VCaP (cell line): ENCODE data around the gene TSPAN4.

Experiments used
- H3K27ac ChIP-seq: fragments of 450-650 bp; 2 replicates; pipeline ENCODE4 v1.5.1; 2017
- CTCF ChIP-seq: fragments of 450-650 bp; conservative IDR thresholded peaks from 2 replicates; pipeline ENCODE4 v1.5.1; 2017; ENCODE audit warnings: mild to moderate bottlenecking, moderate library complexity

TSPAN4 gene

DNA sequence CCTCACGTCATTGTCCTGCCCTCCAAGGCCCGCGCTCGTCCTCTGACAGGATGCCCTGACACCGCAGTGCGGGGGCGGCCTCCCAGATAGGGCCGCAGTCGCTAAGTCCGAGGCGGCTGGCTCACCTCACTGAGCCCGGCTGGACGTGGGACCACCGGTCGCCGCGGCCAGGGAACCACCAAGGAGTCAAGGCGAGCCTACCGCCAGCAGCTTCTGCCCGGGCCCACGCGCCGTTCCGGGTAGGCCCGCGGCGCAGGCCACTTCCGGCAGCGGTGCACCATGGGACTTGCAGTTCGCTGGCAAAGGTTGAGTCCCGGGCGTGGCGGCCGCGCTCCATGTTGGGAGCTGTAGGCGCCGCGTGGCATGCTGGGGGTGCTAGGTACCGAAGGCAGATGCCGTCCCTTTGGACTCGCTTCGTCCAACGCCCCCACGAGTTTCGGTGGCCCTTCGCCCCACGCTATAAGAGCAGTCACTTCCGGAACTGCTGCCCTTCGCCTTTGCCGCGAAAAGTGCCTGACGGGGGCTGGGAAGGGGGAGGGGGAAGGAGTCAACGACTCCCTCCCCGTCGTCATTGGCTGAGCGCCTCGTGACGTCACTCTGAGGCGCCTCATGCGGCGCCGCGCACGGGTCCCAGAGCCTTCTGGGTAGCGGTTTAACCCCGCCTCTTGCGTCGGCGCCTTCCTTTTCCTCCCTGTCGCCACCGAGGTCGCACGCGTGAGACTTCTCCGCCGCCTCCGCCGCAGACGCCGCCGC, 33.2 kb upstream of the TSPAN4 start, which contains the start of gene RPLP2:
RPLP2 (plus strand) TSS at position 681 of the 753 bp plus-strand sequence. CDS start 268 bp downstream, outside the sequence.
- TF ChIP-seq CTCF = no peak
- H3K27ac ChIP-seq = peak within 1 kb of the TSS; percentile 94

DNA sequence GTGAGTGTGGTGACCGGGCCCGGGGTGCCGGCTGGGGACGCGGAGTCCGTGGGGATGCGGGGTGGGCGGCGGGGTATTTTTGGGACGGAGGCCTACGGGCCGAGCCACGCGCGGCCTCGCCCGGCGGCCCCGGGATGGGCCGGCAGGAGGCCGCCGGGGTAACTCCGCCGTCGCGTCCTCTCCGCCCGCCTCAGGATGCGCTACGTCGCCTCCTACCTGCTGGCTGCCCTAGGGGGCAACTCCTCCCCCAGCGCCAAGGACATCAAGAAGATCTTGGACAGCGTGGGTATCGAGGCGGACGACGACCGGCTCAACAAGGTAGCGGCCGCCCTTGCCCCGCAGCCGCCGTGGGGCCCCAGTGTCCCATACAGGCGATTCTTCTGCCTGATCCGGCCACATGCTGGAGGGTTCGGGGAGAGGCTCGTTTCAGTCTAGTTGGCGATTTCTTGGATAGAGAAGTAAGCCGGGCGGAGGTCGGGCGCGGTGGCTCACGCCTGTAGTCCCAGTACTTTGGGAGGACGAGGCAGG, 32.5 kb upstream of the TSPAN4 start:
- TF ChIP-seq CTCF = no peak
- peak overlapping the region; percentile 94 for H3K27ac ChIP-seq

DNA sequence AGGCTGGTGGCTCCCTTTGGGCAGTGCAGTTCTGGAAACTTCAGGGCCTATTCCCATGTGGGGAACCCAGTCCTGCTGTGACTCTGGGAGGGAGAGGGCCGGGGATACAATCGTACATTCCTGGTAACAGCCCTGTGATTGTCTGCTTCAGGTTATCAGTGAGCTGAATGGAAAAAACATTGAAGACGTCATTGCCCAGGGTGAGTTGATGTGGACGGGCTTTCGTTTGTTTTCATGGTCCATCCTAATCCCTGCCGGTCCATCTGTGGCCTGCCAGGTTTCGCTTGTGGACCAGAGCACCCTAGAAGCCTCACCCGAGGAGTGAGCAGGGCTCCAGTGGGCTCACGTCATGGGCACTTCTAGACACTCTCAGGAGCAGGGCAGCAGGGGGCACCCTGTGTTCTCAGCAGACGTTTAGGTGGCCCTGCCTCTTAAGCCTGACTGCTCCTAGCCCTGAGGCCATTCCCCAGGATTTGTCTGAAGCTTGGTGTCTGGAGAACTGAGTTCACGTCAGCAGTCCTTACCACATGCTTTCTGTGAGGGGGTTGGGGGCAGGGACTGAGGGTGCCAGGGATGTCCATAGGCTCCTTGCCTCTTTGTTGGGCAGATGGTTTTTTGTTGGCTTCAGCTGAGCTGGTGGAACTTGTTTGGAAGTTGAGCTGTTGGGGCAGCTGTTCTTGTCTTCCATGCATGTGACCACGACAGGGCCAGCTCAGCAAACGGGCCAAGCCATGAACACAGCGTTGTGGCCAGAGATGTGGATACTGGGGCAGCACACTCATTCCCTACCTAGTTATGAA, 31.0 kb upstream of the TSPAN4 start:
- TF ChIP-seq CTCF = no peak
- peak overlapping the region; percentile 94; the same call in 1 of the 2 replicates for H3K27ac ChIP-seq

DNA sequence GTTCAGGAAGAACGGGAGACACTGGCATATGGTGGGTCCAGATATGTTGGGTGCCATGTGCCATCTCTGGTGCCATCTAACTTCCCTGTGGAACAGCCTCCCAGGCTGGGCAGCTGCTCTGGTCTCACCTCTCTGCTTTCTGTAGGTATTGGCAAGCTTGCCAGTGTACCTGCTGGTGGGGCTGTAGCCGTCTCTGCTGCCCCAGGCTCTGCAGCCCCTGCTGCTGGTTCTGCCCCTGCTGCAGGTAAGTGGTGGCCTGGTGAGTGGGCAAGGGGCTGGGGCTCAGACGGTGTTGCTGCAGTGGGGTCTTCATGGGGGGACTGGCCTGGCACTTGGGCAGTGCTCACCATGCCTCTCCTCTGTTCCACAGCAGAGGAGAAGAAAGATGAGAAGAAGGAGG, 30.3 kb upstream of the TSPAN4 start:
- TF ChIP-seq CTCF = no peak
- H3K27ac ChIP-seq = peak overlapping the region; percentile 94; the same call in 1 of the 2 replicates

- no peak for TF ChIP-seq CTCF
- no peak overlapping the region for H3K27ac ChIP-seq
Observed at GRCh38 chr11:813072-813455, 29.6 kb upstream of the TSPAN4 start.

DNA sequence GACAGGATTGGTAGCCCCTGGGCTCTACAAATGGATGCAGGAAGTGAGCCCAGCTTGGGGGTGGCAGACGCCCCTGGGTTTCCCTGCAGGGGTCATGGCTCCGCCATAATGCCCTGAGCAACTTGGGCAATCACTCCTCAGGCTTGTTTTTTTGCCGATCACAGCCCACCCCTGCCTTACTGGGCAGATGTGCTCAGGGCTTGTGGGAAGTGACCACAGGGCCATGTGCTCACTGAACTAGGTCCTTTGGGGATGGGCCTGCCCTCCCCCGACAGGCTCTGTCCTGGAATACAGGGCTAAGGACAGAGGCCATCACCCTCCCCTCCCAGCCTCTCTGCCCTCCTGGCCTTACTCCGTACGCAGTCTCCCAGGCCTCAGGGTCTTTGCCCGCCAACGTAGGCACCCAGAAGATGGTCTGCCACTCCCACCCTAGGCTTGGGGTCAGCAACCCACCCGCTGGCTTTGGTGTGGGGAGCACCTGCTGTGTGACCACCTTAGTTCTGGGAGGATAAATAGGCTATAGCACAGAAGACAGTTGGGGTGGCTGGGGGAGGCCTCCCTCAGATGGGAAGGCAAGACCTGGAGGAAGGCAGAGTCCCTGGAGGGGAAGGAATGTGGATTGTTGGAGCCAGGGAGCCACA, 29.1 kb upstream of the TSPAN4 start:
- TF ChIP-seq CTCF = no peak
- H3K27ac ChIP-seq = no peak overlapping the region
